H7 (cell line): ENCODE data around the gene YARS1. TPM values are rescaled to one million over a fixed set of nuclear protein-coding genes. Genes with fewer than 3 reads are reported as not detected.

ENCODE experiments used
- DNase-seq: peaks from one replicate; pipeline ENCODE4 v3.0.0; 2012
- H3K27me3 ChIP-seq: 2 replicates; pipeline ENCODE4 v1.6.0; 2011; ENCODE audit warnings: mild to moderate bottlenecking, low read length; ENCODE audit not compliant: control insufficient read depth, insufficient read depth
- H3K36me3 ChIP-seq: replicated peaks from 2 replicates; pipeline ENCODE4 v1.5.1; 2011; ENCODE audit warnings: low read length; ENCODE audit not compliant: control insufficient read depth, insufficient read depth
- H3K4me3 ChIP-seq: 2 replicates; pipeline ENCODE4 v1.5.1; 2011; ENCODE audit warnings: low read depth, mild to moderate bottlenecking, control low read depth, low read length, moderate library complexity; ENCODE audit not compliant: insufficient read depth
- total RNA-seq: library from RNA; depleted of rRNA; stranded (reverse); fragments of >200 nt; shearing (Covaris generic); gene quantifications from 2 replicates; pipeline ENCODE4 v1.2.3, GENCODE V29; 2014

YARS1 gene
- total RNA-seq, 1 experiment from 2014 or later, result 260 TPM

- no peak overlapping the region for H3K4me3 ChIP-seq
- no peaks in the 10 kb centered on the region for H3K27me3 ChIP-seq
- no peak for DNase-seq
- peaks cover 10% of the 10 kb centered on the region for H3K36me3 ChIP-seq
These were observed 50.0 kb downstream of the YARS1 start for GRCh38 chr1:32767156-32767555.

GRCh38 chr1:32766328-32766972 lies 50.7 kb downstream of the YARS1 start:
- DNase-seq, result peak; percentile 88
- peak overlapping the region; percentile 47 for H3K4me3 ChIP-seq
- H3K36me3 ChIP-seq, result peaks cover 10% of the 10 kb centered on the region

GRCh38 chr1:32765570-32766327 lies 51.4 kb downstream of the YARS1 start:
- H3K36me3 ChIP-seq, result peaks cover 10% of the 10 kb centered on the region
- peak; percentile 89 for DNase-seq
- H3K4me3 ChIP-seq, result peak overlapping the region; percentile 47
- no peaks in the 10 kb centered on the region for H3K27me3 ChIP-seq

More at GRCh38 chr1:32766328-32766972, 50.7 kb downstream of the YARS1 start:
- H3K27me3 ChIP-seq, result no peaks in the 10 kb centered on the region

GRCh38 chr1:32764826-32765569 lies 52.2 kb downstream of the YARS1 start:
- peak overlapping the region; percentile 47; the same call in 1 of the 2 replicates for H3K4me3 ChIP-seq
- H3K27me3 ChIP-seq, result no peaks in the 10 kb centered on the region
- DNase-seq, result no peak
- H3K36me3 ChIP-seq, result peaks cover 10% of the 10 kb centered on the region

- DNase-seq, result no peak
- Histone ChIP-seq H3K36me3 (peaks cover 6% of the 10 kb centered on the region), H3K4me3 (no peak overlapping the region), H3K27me3 (no peaks in the 10 kb centered on the region)
These were observed 53.9 kb downstream of the YARS1 start for GRCh38 chr1:32763221-32763620.

- no peaks in the 10 kb centered on the region for H3K27me3 ChIP-seq
- no peaks in the 10 kb centered on the region for H3K36me3 ChIP-seq
- H3K4me3 ChIP-seq, result no peak overlapping the region
- DNase-seq, result no peak
These were observed 55.2 kb downstream of the YARS1 start for GRCh38 chr1:32761936-32762335.

- Histone ChIP-seq H3K4me3 (no peak overlapping the region), H3K27me3 (no peaks in the 10 kb centered on the region), H3K36me3 (no peaks in the 10 kb centered on the region)
- peak; percentile 68 for DNase-seq
These were observed 55.8 kb downstream of the YARS1 start for GRCh38 chr1:32761253-32761877.

- H3K4me3 ChIP-seq, result no peak overlapping the region; the same call in 1 of the 2 replicates
- H3K36me3 ChIP-seq, result no peaks in the 10 kb centered on the region; the same call in 1 of the 2 replicates
- DNase-seq, result peak; percentile 97
- no peaks in the 10 kb centered on the region for H3K27me3 ChIP-seq
These were observed 57.0 kb downstream of the YARS1 start for GRCh38 chr1:32759997-32760623.

GRCh38 chr1:32759521-32759981 lies 57.6 kb downstream of the YARS1 start:
- no peaks in the 10 kb centered on the region for H3K27me3 ChIP-seq
- peak; percentile 39 for DNase-seq
- no peak overlapping the region for H3K4me3 ChIP-seq
- H3K36me3 ChIP-seq, result no peaks in the 10 kb centered on the region; the same call in 1 of the 2 replicates

- DNase-seq, result no peak
- Histone ChIP-seq H3K36me3 (no peaks in the 10 kb centered on the region; the same call in 1 of the 2 replicates), H3K4me3 (no peak overlapping the region), H3K27me3 (no peaks in the 10 kb centered on the region)
These were observed 58.2 kb downstream of the YARS1 start for GRCh38 chr1:32758795-32759430.

- Histone ChIP-seq H3K36me3 (no peaks in the 10 kb centered on the region; the same call in 1 of the 2 replicates), H3K4me3 (no peak overlapping the region), H3K27me3 (no peaks in the 10 kb centered on the region)
- DNase-seq, result no peak
These were observed 58.9 kb downstream of the YARS1 start for GRCh38 chr1:32758177-32758794.

GRCh38 chr1:32757213-32757895 lies 59.8 kb downstream of the YARS1 start:
- no peaks in the 10 kb centered on the region; the same call in 1 of the 2 replicates for H3K36me3 ChIP-seq
- no peak overlapping the region for H3K4me3 ChIP-seq
- no peaks in the 10 kb centered on the region for H3K27me3 ChIP-seq
- DNase-seq, result no peak

- Histone ChIP-seq H3K27me3 (no peaks in the 10 kb centered on the region), H3K4me3 (no peak overlapping the region), H3K36me3 (no peaks in the 10 kb centered on the region; the same call in 1 of the 2 replicates)
- DNase-seq, result no peak
These were observed 61.4 kb downstream of the YARS1 start for GRCh38 chr1:32755810-32756159.
